ENCODE data around the gene IL17REL. TPM values are rescaled to one million over a fixed set of nuclear protein-coding genes. Genes with fewer than 3 reads are reported as not detected.

IL17REL gene
- total and polyA plus RNA-seq, 2 of the 13 experiments (the other 11 are each of a cell fraction or from before 2014, with no cell fraction given) = not detected

GRCh38 chr22:49962012-49962750 lies 50.4 kb downstream of the IL17REL start (continued):
- TF ChIP-seq HOXA3 (CRISPR knock-in tag; IDR thresholded peaks at IDR 0.05) = no peak
- TF ChIP-seq IRF2 (CRISPR knock-in tag; IDR thresholded peaks at IDR 0.05) = no peak
- peak; percentile 48; the same call in 1 of the 2 replicates for TF ChIP-seq FOXK1 (CRISPR knock-in tag; IDR thresholded peaks at IDR 0.05; ENCODE audit: borderline replicate concordance, low read depth)
- TF ChIP-seq ZNF747 (CRISPR knock-in tag; IDR thresholded peaks at IDR 0.05; ENCODE audit: borderline replicate concordance) = no peak
- no peak for TF ChIP-seq CBX5 (CRISPR knock-in tag; IDR thresholded peaks at IDR 0.05; ENCODE audit: borderline replicate concordance)
- TF ChIP-seq ZNF264 (CRISPR knock-in tag; IDR thresholded peaks at IDR 0.05) = no peak
- peak; percentile 23; the same call in 1 of the 2 replicates for TF ChIP-seq ETV5 (CRISPR knock-in tag; IDR thresholded peaks at IDR 0.05; ENCODE audit: borderline replicate concordance)
- TF ChIP-seq ZHX2 (IDR thresholded peaks at IDR 0.05; ENCODE audit: low read depth) = no peak
- no peak for TF ChIP-seq ZHX2 (CRISPR knock-in tag; IDR thresholded peaks at IDR 0.05; ENCODE audit: borderline replicate concordance)
- no peak for TF ChIP-seq RXRB (CRISPR knock-in tag; IDR thresholded peaks at IDR 0.05; ENCODE audit: borderline replicate concordance)
- peak; percentile 51; the same call in 1 of the 2 replicates for TF ChIP-seq CREB1 (IDR thresholded peaks at IDR 0.05)
- no peak for TF ChIP-seq CREB1 (CRISPR knock-in tag; IDR thresholded peaks at IDR 0.05)
- TF ChIP-seq SIN3B (IDR thresholded peaks at IDR 0.05; ENCODE audit: low read length) = no peak
- no peak for TF ChIP-seq HHEX (CRISPR knock-in tag; IDR thresholded peaks at IDR 0.05)
- no peak for TF ChIP-seq ZBTB37 (CRISPR knock-in tag; IDR thresholded peaks at IDR 0.05)
- TF ChIP-seq ZNF629 (CRISPR knock-in tag; conservative IDR thresholded peaks at IDR 0.05) = no peak
- TF ChIP-seq CCAR2 (optimal IDR thresholded peaks at IDR 0.05; ENCODE audit: low read depth, low read length) = no peak
- TF ChIP-seq ZNF34 (CRISPR knock-in tag; IDR thresholded peaks at IDR 0.05; ENCODE audit: borderline replicate concordance) = no peak
- TF ChIP-seq SIN3A (IDR thresholded peaks at IDR 0.05; ENCODE audit: borderline replicate concordance, low read depth, low read length) = 0 out of 2 replicates have a peak, but pooled peaks have one; percentile 62
- TF ChIP-seq ARNT (IDR thresholded peaks at IDR 0.05) = no peak
- no peak for TF ChIP-seq ZNF362 (CRISPR knock-in tag; IDR thresholded peaks at IDR 0.05; ENCODE audit: borderline replicate concordance)
- TF ChIP-seq ZNF792 (CRISPR knock-in tag; IDR thresholded peaks at IDR 0.05) = no peak
- no peak for TF ChIP-seq MBNL3 (CRISPR knock-in tag; conservative IDR thresholded peaks at IDR 0.05)
- TF ChIP-seq THAP11 (CRISPR knock-in tag; IDR thresholded peaks at IDR 0.05) = no peak

All from HepG2 (cell line).